SU-DHL-6 (cell line): ENCODE measurements around the gene PTDSS2.
A peak's percentile ranks its signal among the peaks of the same experiment; 100 is the strongest.

ENCODE experiments used
- EZH2phosphoT487 ChIP-seq: fragments of 200-600 bp; sonication (generic), shearing (Covaris generic); conservative IDR thresholded peaks from 2 replicates; pipeline ENCODE4 v1.6.1; 2018; ENCODE audit warnings: mild to moderate bottlenecking, antibody characterized with exemption, low read length, moderate library complexity, mixed read lengths
- TF ChIP-seq, protein P1 (sequence below): fragments of 200-600 bp; sonication (generic); IDR thresholded peaks from one replicate; pipeline ENCODE4 v1.5.1; 2017; ENCODE audit warnings: antibody characterized with exemption, mild to moderate bottlenecking, low read length, moderate library complexity; ENCODE audit not compliant: insufficient read depth, poor library complexity, severe bottlenecking

DNA sequence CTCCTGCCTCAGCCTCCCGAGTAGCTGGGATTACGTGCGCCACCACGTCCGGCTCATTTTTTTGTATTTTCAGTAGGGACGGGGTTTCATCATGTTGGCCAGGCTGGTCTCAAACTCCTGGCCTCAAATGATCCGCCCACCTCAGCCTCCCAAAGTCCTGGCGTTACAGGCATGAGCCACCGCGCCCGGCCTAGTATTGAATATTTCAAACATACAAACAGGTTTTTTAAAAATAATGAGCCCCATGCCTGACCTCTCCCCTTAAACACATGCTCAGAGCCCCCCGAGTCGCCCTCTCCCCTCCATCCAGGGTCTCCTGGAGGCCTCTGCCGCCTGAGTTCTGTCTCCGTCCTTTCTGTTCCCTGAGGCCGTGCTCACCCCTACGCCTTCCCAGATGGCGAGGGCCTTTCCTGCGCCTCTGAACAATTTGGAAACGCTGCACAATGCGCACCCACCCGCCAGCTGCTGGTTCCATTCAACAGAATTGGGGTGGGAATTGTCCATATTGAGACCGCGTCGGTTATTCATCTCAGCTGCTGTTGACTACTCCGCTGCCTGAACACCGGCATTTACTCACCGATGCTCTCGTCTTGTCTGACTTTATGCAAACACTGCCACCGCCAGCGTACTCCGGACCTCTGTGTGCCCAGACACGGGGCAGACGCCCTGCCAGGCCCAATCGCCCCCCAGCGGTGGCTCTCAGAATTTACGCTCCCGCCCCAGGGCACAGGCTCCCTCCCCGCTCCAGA is 70.5 kb downstream of the PTDSS2 start:
- TF ChIP-seq, protein P1, sequence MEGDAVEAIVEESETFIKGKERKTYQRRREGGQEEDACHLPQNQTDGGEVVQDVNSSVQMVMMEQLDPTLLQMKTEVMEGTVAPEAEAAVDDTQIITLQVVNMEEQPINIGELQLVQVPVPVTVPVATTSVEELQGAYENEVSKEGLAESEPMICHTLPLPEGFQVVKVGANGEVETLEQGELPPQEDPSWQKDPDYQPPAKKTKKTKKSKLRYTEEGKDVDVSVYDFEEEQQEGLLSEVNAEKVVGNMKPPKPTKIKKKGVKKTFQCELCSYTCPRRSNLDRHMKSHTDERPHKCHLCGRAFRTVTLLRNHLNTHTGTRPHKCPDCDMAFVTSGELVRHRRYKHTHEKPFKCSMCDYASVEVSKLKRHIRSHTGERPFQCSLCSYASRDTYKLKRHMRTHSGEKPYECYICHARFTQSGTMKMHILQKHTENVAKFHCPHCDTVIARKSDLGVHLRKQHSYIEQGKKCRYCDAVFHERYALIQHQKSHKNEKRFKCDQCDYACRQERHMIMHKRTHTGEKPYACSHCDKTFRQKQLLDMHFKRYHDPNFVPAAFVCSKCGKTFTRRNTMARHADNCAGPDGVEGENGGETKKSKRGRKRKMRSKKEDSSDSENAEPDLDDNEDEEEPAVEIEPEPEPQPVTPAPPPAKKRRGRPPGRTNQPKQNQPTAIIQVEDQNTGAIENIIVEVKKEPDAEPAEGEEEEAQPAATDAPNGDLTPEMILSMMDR: peak; percentile 56
- TF ChIP-seq EZH2phosphoT487: no peak
